IMR-90 (cell line): Measurements from ENCODE around the gene INAFM1. TPM values are rescaled to one million over a fixed set of nuclear protein-coding genes. Genes with fewer than 3 reads are reported as not detected.

ENCODE experiments used
- ATAC-seq: fragments of 200-7000 bp; cut with Tn5 transposase; 2 replicates; pipeline ENCODE4 v1.9.1; 2020; ENCODE audit warnings: low read depth, mild to moderate bottlenecking, moderate library complexity
- BruUV-seq: library from RNA; stranded (reverse); fragments of 400-500 nt; replicated peaks from 2 replicates; lab custom pipeline; 2021; lab: Mats Ljungman, UMichigan
- CTCF ChIA-PET: fragments of 300-600 bp; formaldehyde crosslinking; extraction: SDS; loops from one replicate; lab custom pipeline; 2021; ENCODE audit warnings: antibody characterized with exemption; lab: Yijun Ruan, JAX
- POLR2A ChIA-PET: fragments of 300-600 bp; sonication (Branson Sonifier 250); formaldehyde crosslinking; loops from one replicate; lab custom pipeline; 2022; ENCODE audit warnings: antibody characterized with exemption; ENCODE audit not compliant: unreplicated experiment; lab: Charles Lee
- DNase-seq: peaks from one replicate; pipeline ENCODE4 v3.0.0; 2013
- H2AFZ ChIP-seq: replicated peaks from 2 replicates; pipeline ENCODE3; 2013; ENCODE audit warnings: low read length, mild to moderate bottlenecking; ENCODE audit not compliant: poor library complexity
- H2AK5ac ChIP-seq: 2 replicates; pipeline ENCODE4 v1.6.1; 2013; ENCODE audit warnings: low read depth, low read length, inconsistent platforms
- H2AK9ac ChIP-seq: replicated peaks from 2 replicates; pipeline ENCODE3; 2013; ENCODE audit warnings: mild to moderate bottlenecking, low read depth, low read length, moderate library complexity; ENCODE audit not compliant: poor library complexity
- H2BK120ac ChIP-seq: 2 replicates; pipeline ENCODE4 v1.6.1; 2013; ENCODE audit warnings: low read depth, low read length, inconsistent platforms
- H2BK15ac ChIP-seq: 3 replicates; pipeline ENCODE4 v1.6.1; 2013; ENCODE audit warnings: low read depth, low read length, inconsistent platforms
- H2BK20ac ChIP-seq: 2 replicates; pipeline ENCODE4 v1.6.1; 2013; ENCODE audit warnings: low read depth, mild to moderate bottlenecking, inconsistent platforms, low read length, moderate library complexity
- H2BK5ac ChIP-seq: 2 replicates; pipeline ENCODE4 v1.6.1; 2013; ENCODE audit warnings: mild to moderate bottlenecking, low read depth, low read length, inconsistent platforms; ENCODE audit not compliant: poor library complexity, severe bottlenecking
- H3K14ac ChIP-seq: replicated peaks from 2 replicates; pipeline ENCODE4 v1.6.1; 2013; ENCODE audit warnings: low read depth, low read length, inconsistent platforms
- H3K18ac ChIP-seq: 2 replicates; pipeline ENCODE4 v1.6.1; 2013; ENCODE audit warnings: low read depth, low read length, control low read depth
- H3K23ac ChIP-seq: 2 replicates; pipeline ENCODE4 v1.6.1; 2013; ENCODE audit warnings: low read depth, low read length, inconsistent platforms
- H3K27ac ChIP-seq: 2 replicates; pipeline ENCODE4 v1.5.1; 2013; ENCODE audit warnings: mild to moderate bottlenecking, control low read depth, low read length; ENCODE audit not compliant: insufficient read depth
- H3K27me3 ChIP-seq: 2 replicates; pipeline ENCODE4 v1.6.1; 2013; ENCODE audit warnings: low read length; ENCODE audit not compliant: control insufficient read depth, insufficient read depth
- H3K36me3 ChIP-seq: 2 replicates; pipeline ENCODE4 v1.6.1; 2013; ENCODE audit warnings: low read length, mixed read lengths; ENCODE audit not compliant: control insufficient read depth, insufficient read depth
- H3K4ac ChIP-seq: 2 replicates; pipeline ENCODE4 v1.6.1; 2013; ENCODE audit warnings: low read depth, low read length, inconsistent platforms
- H3K4me1 ChIP-seq: 2 replicates; pipeline ENCODE4 v1.6.1; 2013; ENCODE audit warnings: low read length, mixed read lengths; ENCODE audit not compliant: control insufficient read depth, insufficient read depth
- H3K4me2 ChIP-seq: 2 replicates; pipeline ENCODE4 v1.6.1; 2013; ENCODE audit warnings: low read depth, mild to moderate bottlenecking, control low read depth, low read length, moderate library complexity
- H3K4me3 ChIP-seq: 2 replicates; pipeline ENCODE4 v1.5.1; 2013; ENCODE audit warnings: low read depth, mild to moderate bottlenecking, control low read depth, low read length, moderate library complexity; ENCODE audit not compliant: insufficient read depth
- H3K56ac ChIP-seq: 2 replicates; pipeline ENCODE4 v1.6.1; 2013; ENCODE audit warnings: low read length, inconsistent platforms; ENCODE audit not compliant: insufficient read depth; ENCODE audit errors: extremely low read depth
- H3K79me1 ChIP-seq, 2 experiments: 2 replicates each; pipeline ENCODE4 v1.6.1; 2013; ENCODE audit warnings: low read length in 2 of 2, inconsistent platforms in 1 of 2, low read depth in 1 of 2
- H3K9ac ChIP-seq: 2 replicates; pipeline ENCODE4 v1.6.1; 2013; ENCODE audit warnings: low read depth, low read length, control low read depth
- H3K9me1 ChIP-seq: 2 replicates; pipeline ENCODE4 v1.6.1; 2013; ENCODE audit warnings: low read length, inconsistent platforms; ENCODE audit not compliant: insufficient read depth
- H3K9me3 ChIP-seq: 2 replicates; pipeline ENCODE4 v1.6.1; 2013; ENCODE audit warnings: low read length; ENCODE audit not compliant: control insufficient read depth, insufficient read depth
- H4K20me1 ChIP-seq: 2 replicates; pipeline ENCODE4 v1.6.1; 2013; ENCODE audit warnings: low read length, inconsistent platforms; ENCODE audit not compliant: insufficient read depth
- H4K5ac ChIP-seq: 2 replicates; pipeline ENCODE4 v1.6.1; 2013; ENCODE audit warnings: mild to moderate bottlenecking, low read depth, low read length, control low read depth
- H4K8ac ChIP-seq, 2 experiments: 2 replicates each; pipeline ENCODE4 v1.6.1; 2013; ENCODE audit warnings: low read depth in 2 of 2, low read length in 2 of 2, control low read depth in 1 of 2, inconsistent platforms in 1 of 2
- H4K91ac ChIP-seq: 2 replicates; pipeline ENCODE4 v1.6.1; 2013; ENCODE audit warnings: low read depth, low read length, inconsistent platforms; ENCODE audit not compliant: insufficient read depth
- MXI1 ChIP-seq: IDR thresholded peaks from 2 replicates; pipeline ENCODE4 v1.6.1; 2012; ENCODE audit warnings: low read depth, mild to moderate bottlenecking, low read length, moderate library complexity, borderline replicate concordance
- RAD21 ChIP-seq: IDR thresholded peaks from 2 replicates; pipeline ENCODE4 v1.6.1; 2012; ENCODE audit warnings: low read length, improper control_type of control experiment
- RFX5 ChIP-seq: IDR thresholded peaks from 2 replicates; pipeline ENCODE4 v1.8.0; 2012; ENCODE audit warnings: low read depth, mild to moderate bottlenecking, low read length, moderate library complexity
- WGBS, 2 experiments: methylation state at CpG; one replicate each; pipeline versions ENCODE4 v1.1.5 to v1.1.7; 2013; ENCODE audit warnings: missing lambda C conversion rate in 2 of 2; ENCODE audit not compliant: insufficient read length in 1 of 2; ENCODE audit errors: extremely low coverage in 2 of 2; 5-methylcytosine and 5-hydroxymethylcytosine counted together
- dilution Hi-C: fragments of 300-500 bp; cut with HindIII; formaldehyde crosslinking; loops from one replicate; pipeline ENCODE4 v1.14.3; 2018; ENCODE audit warnings: low sequenced_read_pairs; ENCODE audit not compliant: unreplicated experiment
- in situ Hi-C: fragments of 300-500 bp; cut with MboI; formaldehyde crosslinking; loops from 3 replicates; pipeline ENCODE4 v1.14.3; 2019; ENCODE audit warnings: low sequenced_read_pairs, inconsistent platforms, mixed read lengths
- intact Hi-C: fragments of 100-400 bp; cut with micrococcal nuclease; formaldehyde crosslinking; loops from 2 replicates; pipeline ENCODE4 v1.10.0; 2022
- polyA plus RNA-seq, 3 experiments: library from polyadenylated mRNA; depleted of rRNA; stranded (reverse); fragments of >200 nt; gene quantifications; 2 replicates each; pipeline ENCODE4 v1.2.3, GENCODE V29; 2012; ENCODE audit warnings: low replicate concordance in 1 of 3
- total RNA-seq: library from RNA; depleted of rRNA; stranded (reverse); fragments of >200 nt; gene quantifications from 2 replicates; pipeline ENCODE4 v1.2.3, GENCODE V29; 2012

Gene INAFM1
- total and polyA plus RNA-seq, 2 of the 4 experiments (the other 2 are of a cell fraction), result 0.36 to 7.8 TPM

DNA sequence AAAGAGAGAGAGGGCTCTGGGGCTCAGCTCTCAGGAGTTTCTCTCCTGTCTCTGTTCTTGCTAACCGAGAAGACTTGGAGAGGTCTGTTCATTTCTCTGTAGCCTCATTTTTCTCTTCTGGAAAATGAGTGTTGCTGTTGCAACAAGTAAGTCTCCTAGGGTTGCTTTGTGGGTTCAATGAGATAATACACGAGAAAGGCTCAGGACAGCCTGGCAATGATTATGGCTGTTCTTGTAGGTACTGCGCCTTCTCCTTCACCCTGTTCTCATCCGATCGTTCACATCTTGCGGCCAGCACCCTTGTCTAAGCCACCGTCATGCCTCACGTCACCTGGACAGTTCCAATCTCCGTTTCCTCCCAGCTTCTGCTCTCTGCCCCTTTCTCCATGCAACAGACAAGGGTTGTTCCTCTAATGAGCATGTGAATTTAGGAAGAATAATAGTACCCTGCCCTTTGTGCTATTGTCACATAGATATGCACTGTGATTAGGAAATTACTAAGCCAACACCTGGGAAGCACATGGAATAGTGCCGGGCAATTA lies 39.1 kb downstream of the INAFM1 start:
- no peak overlapping the region for H2AFZ ChIP-seq
- H3K4me3 ChIP-seq, result no peak overlapping the region
- in situ Hi-C loops, result no loop called here
- H3K18ac ChIP-seq, result no peak overlapping the region
- no peaks in the 10 kb centered on the region for H4K20me1 ChIP-seq
- no TSS peak for BruUV-seq
- H2BK20ac ChIP-seq, result no peak overlapping the region; the same call in 1 of the 2 replicates
- no peak overlapping the region for H3K9ac ChIP-seq
- no peak overlapping the region for H3K27ac ChIP-seq
- no peak overlapping the region; the same call in 1 of the 2 replicates for H4K91ac ChIP-seq
- no peak overlapping the region for H3K14ac ChIP-seq
- H3K36me3 ChIP-seq, result no peaks in the 10 kb centered on the region
- no peak overlapping the region for H2BK15ac ChIP-seq
- no peaks in the 10 kb centered on the region for H3K9me3 ChIP-seq
- ChIA-PET POLR2A (no interaction called here), CTCF (no interaction called here)
- TF ChIP-seq RAD21, result no peak
- no peak for TF ChIP-seq MXI1
- TF ChIP-seq RFX5, result no peak
- no peak overlapping the region for H3K23ac ChIP-seq
- H4K8ac ChIP-seq, result no peak overlapping the region
- no peak overlapping the region for H2BK5ac ChIP-seq
- H3K27me3 ChIP-seq, result no peaks in the 10 kb centered on the region
- peak overlapping the region; percentile 14; the same call in 1 of the 2 replicates for H3K4ac ChIP-seq
- H3K9me1 ChIP-seq, result 0 out of 2 replicates have a peak, but pooled peaks cover 4% of the 10 kb centered on the region
- H3K4me2 ChIP-seq, result no peak overlapping the region
- H2BK120ac ChIP-seq, result no peak overlapping the region; the same call in 1 of the 2 replicates
- H3K79me1 ChIP-seq, result no peaks in the 10 kb centered on the region
- H3K4me1 ChIP-seq, result 0 out of 2 replicates have a peak, but pooled peaks cover 2% of the 10 kb centered on the region
- H4K5ac ChIP-seq, result no peak overlapping the region
- 80% methylated on average over 1 of the region's 10 CpGs; no CpG with 5 or more reads in 1 of the 2 experiments for WGBS, 2 experiments
- DNase-seq (no peak), ATAC-seq (no peak)
- intact Hi-C loops, result no loop called here
- H2AK9ac ChIP-seq, result no peak overlapping the region
- dilution Hi-C loops, result no loop called here
- peak overlapping the region; percentile 46 for H2AK5ac ChIP-seq
- H3K56ac ChIP-seq, result no peak overlapping the region
